ENCODE data around the gene LAMA5. TPM values are rescaled to one million over a fixed set of nuclear protein-coding genes. Genes with fewer than 3 reads are reported as not detected.

The LAMA5 gene
- total RNA-seq, 1 experiment from 2014 or later: 266 TPM

DNA sequence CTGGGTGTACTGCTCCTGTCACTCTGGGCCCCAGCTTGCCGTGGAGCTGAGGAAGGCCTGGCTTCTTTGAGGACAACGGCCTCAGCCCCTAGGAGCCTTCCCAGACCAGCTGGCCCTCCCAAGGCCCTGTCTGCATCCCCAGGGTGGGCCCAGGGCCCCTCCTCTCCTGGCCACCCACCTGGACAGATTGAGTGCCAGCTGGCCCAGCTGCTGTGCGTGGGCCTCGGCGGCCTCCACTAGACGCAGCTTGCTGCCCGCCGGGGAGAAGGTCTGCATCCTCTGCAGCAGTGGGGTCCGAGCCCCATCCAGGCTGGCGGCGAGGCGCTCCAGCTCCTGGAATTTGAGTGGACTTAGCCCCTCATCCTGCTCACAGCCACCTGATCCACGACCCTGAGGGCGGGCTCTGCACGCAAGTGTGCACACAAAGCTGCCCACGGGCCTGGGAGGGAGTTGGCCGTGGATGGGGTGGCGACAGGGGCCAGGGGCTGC is 49.9 kb downstream of the LAMA5 start:
- POLR2A ChIA-PET: interaction anchor here (3.9 kb wide), 1 partner anchor 11 kb away, joined by 32 read pairs; no protein-coding TSS in a partner anchor
- CTCF ChIA-PET: interaction anchor here (0.9 to 1.8 kb wide), 3 partner anchors 11 to 65 kb away, joined by 3 to 10 read pairs (median 5); no protein-coding TSS in a partner anchor
- no peak overlapping the region for H3K27ac Mint-ChIP-seq (ENCODE audit: low read depth, unreplicated experiment)
- H3K36me3 Mint-ChIP-seq (ENCODE audit: insufficient read depth, unreplicated experiment): peaks cover 90% of the 10 kb centered on the region
- no peaks in the 10 kb centered on the region for H3K9me3 Mint-ChIP-seq (ENCODE audit: unreplicated experiment)
- TF ChIP-seq, protein P1, sequence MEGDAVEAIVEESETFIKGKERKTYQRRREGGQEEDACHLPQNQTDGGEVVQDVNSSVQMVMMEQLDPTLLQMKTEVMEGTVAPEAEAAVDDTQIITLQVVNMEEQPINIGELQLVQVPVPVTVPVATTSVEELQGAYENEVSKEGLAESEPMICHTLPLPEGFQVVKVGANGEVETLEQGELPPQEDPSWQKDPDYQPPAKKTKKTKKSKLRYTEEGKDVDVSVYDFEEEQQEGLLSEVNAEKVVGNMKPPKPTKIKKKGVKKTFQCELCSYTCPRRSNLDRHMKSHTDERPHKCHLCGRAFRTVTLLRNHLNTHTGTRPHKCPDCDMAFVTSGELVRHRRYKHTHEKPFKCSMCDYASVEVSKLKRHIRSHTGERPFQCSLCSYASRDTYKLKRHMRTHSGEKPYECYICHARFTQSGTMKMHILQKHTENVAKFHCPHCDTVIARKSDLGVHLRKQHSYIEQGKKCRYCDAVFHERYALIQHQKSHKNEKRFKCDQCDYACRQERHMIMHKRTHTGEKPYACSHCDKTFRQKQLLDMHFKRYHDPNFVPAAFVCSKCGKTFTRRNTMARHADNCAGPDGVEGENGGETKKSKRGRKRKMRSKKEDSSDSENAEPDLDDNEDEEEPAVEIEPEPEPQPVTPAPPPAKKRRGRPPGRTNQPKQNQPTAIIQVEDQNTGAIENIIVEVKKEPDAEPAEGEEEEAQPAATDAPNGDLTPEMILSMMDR (IDR thresholded peaks at IDR 0.05; ENCODE audit: unreplicated experiment): no peak
- H3K4me1 Mint-ChIP-seq (ENCODE audit: insufficient read depth, unreplicated experiment): peaks cover 5% of the 10 kb centered on the region
- no TSS peak for BruUV-seq (replicated peaks)
- intact Hi-C loops (cut with micrococcal nuclease): no loop called here
- no peaks in the 10 kb centered on the region for H3K27me3 Mint-ChIP-seq (ENCODE audit: insufficient read depth, unreplicated experiment)
- DNase-seq (ENCODE audit: unreplicated experiment): no peak
- no peak overlapping the region for H3K4me3 Mint-ChIP-seq (ENCODE audit: unreplicated experiment)

DNA sequence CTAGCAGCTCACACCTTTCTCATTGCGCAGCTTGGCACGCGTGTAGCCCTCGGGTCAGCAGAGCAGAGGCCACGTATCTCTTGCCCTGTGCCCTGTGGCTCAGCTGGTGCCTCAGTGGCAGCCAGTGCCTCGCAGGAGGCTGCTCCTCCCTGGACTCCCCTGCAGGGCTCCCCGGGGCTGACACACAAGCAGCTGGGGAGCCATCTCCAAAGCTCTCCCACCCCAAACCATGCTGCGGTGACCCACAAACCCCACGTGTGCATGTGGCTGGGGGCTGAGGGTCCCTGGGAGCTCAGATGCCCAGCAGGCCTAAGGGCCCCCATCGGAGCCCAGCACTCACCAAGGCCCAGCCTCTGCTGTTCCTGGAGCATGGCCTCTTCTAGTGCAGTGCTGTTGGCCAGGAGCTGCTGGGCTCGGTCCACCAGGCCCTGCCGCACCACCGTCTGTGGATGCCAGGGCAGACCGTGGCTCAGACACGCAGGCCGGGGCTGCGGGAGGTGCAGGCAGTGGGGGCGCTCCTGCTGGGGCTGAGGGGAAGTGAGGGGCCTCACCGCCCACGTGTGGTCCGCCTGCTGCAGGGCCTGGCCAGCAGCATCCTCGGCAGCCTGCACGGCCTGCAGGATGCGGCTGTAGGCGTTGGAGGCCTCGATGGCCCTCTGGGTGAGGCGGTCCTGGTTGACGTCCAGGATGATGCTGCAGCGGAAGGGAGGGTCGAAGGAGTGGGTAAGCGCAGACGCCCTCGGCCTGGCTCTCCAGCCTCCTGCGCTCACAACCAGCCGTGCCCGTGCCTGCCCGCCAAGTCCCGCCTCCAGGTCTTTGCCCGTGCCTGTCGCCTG is 50.6 kb downstream of the LAMA5 start:
- H3K27me3 Mint-ChIP-seq (ENCODE audit: insufficient read depth, unreplicated experiment): no peaks in the 10 kb centered on the region
- CTCF ChIA-PET: interaction anchor here (0.7 to 1.8 kb wide), 4 partner anchors 10 to 66 kb away, joined by 3 to 10 read pairs (median 7); no protein-coding TSS in a partner anchor

DNA sequence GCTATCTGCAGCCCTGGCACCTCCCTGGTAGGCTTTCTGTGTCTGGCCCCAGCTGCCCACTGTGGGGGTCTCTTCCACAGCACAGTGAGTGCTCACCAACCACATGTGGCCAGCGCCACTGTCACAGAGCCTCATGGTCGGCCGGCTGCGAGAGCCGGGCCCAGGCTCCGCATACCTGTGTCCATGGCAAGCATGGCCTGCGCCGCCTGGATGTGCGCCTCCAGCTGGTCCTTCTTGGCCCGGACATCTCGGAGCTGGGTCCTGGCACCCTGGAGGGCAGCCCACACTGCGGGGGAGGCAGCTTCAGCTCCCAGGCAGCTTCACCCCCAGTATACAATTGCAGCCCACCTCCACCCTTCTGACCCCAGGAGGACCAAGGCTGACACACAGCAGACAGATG is 51.3 kb downstream of the LAMA5 start:
- no TSS peak for BruUV-seq (replicated peaks)
- peaks cover 92% of the 10 kb centered on the region for H3K36me3 Mint-ChIP-seq (ENCODE audit: insufficient read depth, unreplicated experiment)
- ChIA-PET POLR2A (interaction anchor here (1.0 to 3.9 kb wide), 2 partner anchors 9 to 10 kb away, joined by 3 to 32 read pairs; no protein-coding TSS in a partner anchor), CTCF (interaction anchor here (0.7 to 1.8 kb wide), 4 partner anchors 9 to 67 kb away, joined by 3 to 10 read pairs (median 7); no protein-coding TSS in a partner anchor)
- no peak overlapping the region for H3K4me3 Mint-ChIP-seq (ENCODE audit: unreplicated experiment)
- no peak for DNase-seq (ENCODE audit: unreplicated experiment)
- no peak overlapping the region for H3K27ac Mint-ChIP-seq (ENCODE audit: low read depth, unreplicated experiment)
- no peaks in the 10 kb centered on the region for H3K27me3 Mint-ChIP-seq (ENCODE audit: insufficient read depth, unreplicated experiment)
- H3K9me3 Mint-ChIP-seq (ENCODE audit: unreplicated experiment): no peaks in the 10 kb centered on the region
- H3K4me1 Mint-ChIP-seq (ENCODE audit: insufficient read depth, unreplicated experiment): peaks cover 2% of the 10 kb centered on the region
- intact Hi-C loops (cut with micrococcal nuclease): no loop called here
- TF ChIP-seq, protein P1 (IDR thresholded peaks at IDR 0.05; ENCODE audit: unreplicated experiment): no peak

More for the DNA sequence above, 50.6 kb downstream of the LAMA5 start:
- DNase-seq (ENCODE audit: unreplicated experiment): no peak
- Mint-ChIP-seq H3K36me3 (ENCODE audit: insufficient read depth, unreplicated experiment) (peaks cover 92% of the 10 kb centered on the region), H3K27ac (ENCODE audit: low read depth, unreplicated experiment) (no peak overlapping the region), H3K9me3 (ENCODE audit: unreplicated experiment) (no peaks in the 10 kb centered on the region), H3K4me1 (ENCODE audit: insufficient read depth, unreplicated experiment) (peaks cover 5% of the 10 kb centered on the region), H3K4me3 (ENCODE audit: unreplicated experiment) (no peak overlapping the region)
- POLR2A ChIA-PET: interaction anchor here (1.0 to 3.9 kb wide), 2 partner anchors 9 to 10 kb away, joined by 3 to 32 read pairs; no protein-coding TSS in a partner anchor
- intact Hi-C loops (cut with micrococcal nuclease): no loop called here
- no TSS peak for BruUV-seq (replicated peaks)
- TF ChIP-seq, protein P1 (IDR thresholded peaks at IDR 0.05; ENCODE audit: unreplicated experiment): no peak

DNA sequence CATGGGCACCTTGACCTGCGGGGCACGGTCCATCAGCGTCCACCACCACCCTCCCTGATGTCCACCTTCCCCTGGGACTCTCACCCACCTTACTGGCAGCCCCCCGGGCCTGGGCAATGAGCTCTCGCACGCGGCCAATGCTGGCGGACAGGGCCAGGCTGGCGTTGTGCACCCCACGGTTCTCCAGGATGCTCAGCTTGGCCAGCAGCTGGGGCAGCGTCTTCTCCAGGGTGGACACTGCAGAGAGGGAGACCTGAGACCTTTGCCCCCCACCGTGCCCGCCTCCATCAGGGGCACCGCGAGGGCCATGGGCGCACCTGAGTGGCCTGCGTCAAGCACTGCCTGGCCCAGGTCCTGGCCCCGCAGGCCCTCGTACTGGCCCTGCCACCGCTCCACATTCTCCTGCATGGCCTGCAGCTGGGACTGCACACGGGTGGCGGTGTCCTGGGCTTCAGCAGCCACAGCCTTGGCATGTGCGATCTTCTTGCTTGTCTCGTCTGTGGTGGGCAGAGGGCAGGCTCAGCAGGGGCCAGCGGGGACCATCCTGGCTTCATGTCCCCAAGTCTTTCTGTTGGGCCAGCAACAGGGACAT is 52.3 kb downstream of the LAMA5 start:
- Mint-ChIP-seq H3K27me3 (ENCODE audit: insufficient read depth, unreplicated experiment) (no peaks in the 10 kb centered on the region), H3K4me3 (ENCODE audit: unreplicated experiment) (no peak overlapping the region), H3K27ac (ENCODE audit: low read depth, unreplicated experiment) (no peak overlapping the region), H3K4me1 (ENCODE audit: insufficient read depth, unreplicated experiment) (no peaks in the 10 kb centered on the region), H3K36me3 (ENCODE audit: insufficient read depth, unreplicated experiment) (peaks cover 88% of the 10 kb centered on the region), H3K9me3 (ENCODE audit: unreplicated experiment) (no peaks in the 10 kb centered on the region)
- DNase-seq (ENCODE audit: unreplicated experiment): no peak
- BruUV-seq (replicated peaks): no TSS peak
- TF ChIP-seq, protein P1 (IDR thresholded peaks at IDR 0.05; ENCODE audit: unreplicated experiment): no peak
- CTCF ChIA-PET: interaction anchor here (0.6 to 1.6 kb wide), 3 partner anchors 68 to 531 kb away, joined by 3 to 9 read pairs (median 3); no protein-coding TSS in a partner anchor
- POLR2A ChIA-PET: interaction anchor here (0.6 to 3.9 kb wide), 3 partner anchors 8 to 64 kb away, joined by 3 to 32 read pairs (median 3); no protein-coding TSS in a partner anchor
- intact Hi-C loops (cut with micrococcal nuclease): no loop called here
